ENCODE data around the gene HACD1.

GRCh38 chr10:17563452-17563851 lies 53.7 kb downstream of the HACD1 start:
- TF ChIP-seq CTCF (IDR thresholded peaks at IDR 0.05; ENCODE audit: borderline replicate concordance, extremely low read depth, low read length, poor library complexity, severe bottlenecking) (no peak), EZH2 (IDR thresholded peaks at IDR 0.05; ENCODE audit: borderline replicate concordance, low read depth, low read length, severe bottlenecking) (no peak)
